ENCODE measurements around the gene NPIPB8.
"Not testable (repeated sequence)": the region's sequence is repeated elsewhere in the genome, so short reads cannot be mapped to it uniquely, and the experiment has no call there.

NPIPB8 gene

GRCh38 chr16:28600965-28601364 is 36.9 kb upstream of the NPIPB8 start:
- H2AFZ ChIP-seq (ENCODE audit: low read depth, low read length); H3K4me3 ChIP-seq (ENCODE audit: low read length); H3K27me3 ChIP-seq (ENCODE audit: insufficient read depth, low read length); H3K9me3 ChIP-seq (ENCODE audit: low read length); H3K36me3 ChIP-seq (ENCODE audit: insufficient read depth, low read length): not testable (repeated sequence)
- peaks cover 17% of the 10 kb centered on the region for H3K4me1 ChIP-seq (ENCODE audit: insufficient read depth, low read length)

GRCh38 chr16:28601589-28601988 is 36.3 kb upstream of the NPIPB8 start:
- not testable (repeated sequence) for H3K36me3 ChIP-seq (ENCODE audit: insufficient read depth, low read length)

GRCh38 chr16:28602062-28602461 is 35.8 kb upstream of the NPIPB8 start:
- not testable (repeated sequence) for H3K9me3 ChIP-seq (ENCODE audit: low read length); H3K4me3 ChIP-seq (ENCODE audit: low read length); H3K27me3 ChIP-seq (ENCODE audit: insufficient read depth, low read length); H2AFZ ChIP-seq (ENCODE audit: low read depth, low read length); H3K36me3 ChIP-seq (ENCODE audit: insufficient read depth, low read length)
- peaks cover 12% of the 10 kb centered on the region for H3K4me1 ChIP-seq (ENCODE audit: insufficient read depth, low read length)

More at GRCh38 chr16:28601589-28601988, 36.3 kb upstream of the NPIPB8 start:
- H3K4me1 ChIP-seq (ENCODE audit: insufficient read depth, low read length), result peaks cover 17% of the 10 kb centered on the region
- not testable (repeated sequence) for H2AFZ ChIP-seq (ENCODE audit: low read depth, low read length); H3K27me3 ChIP-seq (ENCODE audit: insufficient read depth, low read length); H3K9me3 ChIP-seq (ENCODE audit: low read length); H3K4me3 ChIP-seq (ENCODE audit: low read length)

GRCh38 chr16:28602529-28602928 is 35.3 kb upstream of the NPIPB8 start:
- Histone ChIP-seq H3K27me3 (ENCODE audit: insufficient read depth, low read length) (no peaks in the 10 kb centered on the region), H3K36me3 (ENCODE audit: insufficient read depth, low read length) (no peaks in the 10 kb centered on the region), H3K9me3 (ENCODE audit: low read length) (no peaks in the 10 kb centered on the region), H2AFZ (ENCODE audit: low read depth, low read length) (no peak overlapping the region), H3K4me1 (ENCODE audit: insufficient read depth, low read length) (peaks cover 7% of the 10 kb centered on the region), H3K4me3 (ENCODE audit: low read length) (no peak overlapping the region)

- no peaks in the 10 kb centered on the region for H3K36me3 ChIP-seq (ENCODE audit: insufficient read depth, low read length)
- H2AFZ ChIP-seq (ENCODE audit: low read depth, low read length), result no peak overlapping the region
Observed at GRCh38 chr16:28603381-28604185, 34.3 kb upstream of the NPIPB8 start.

GRCh38 chr16:28604186-28604565 is 33.7 kb upstream of the NPIPB8 start:
- Histone ChIP-seq H3K36me3 (ENCODE audit: insufficient read depth, low read length) (no peaks in the 10 kb centered on the region), H2AFZ (ENCODE audit: low read depth, low read length) (no peak overlapping the region), H3K27me3 (ENCODE audit: insufficient read depth, low read length) (no peaks in the 10 kb centered on the region), H3K4me3 (ENCODE audit: low read length) (no peak overlapping the region), H3K9me3 (ENCODE audit: low read length) (no peaks in the 10 kb centered on the region), H3K4me1 (ENCODE audit: insufficient read depth, low read length) (no peaks in the 10 kb centered on the region)

More at GRCh38 chr16:28603381-28604185, 34.3 kb upstream of the NPIPB8 start:
- H3K9me3 ChIP-seq (ENCODE audit: low read length), result no peaks in the 10 kb centered on the region
- no peaks in the 10 kb centered on the region for H3K27me3 ChIP-seq (ENCODE audit: insufficient read depth, low read length)
- H3K4me1 ChIP-seq (ENCODE audit: insufficient read depth, low read length), result no peaks in the 10 kb centered on the region
- H3K4me3 ChIP-seq (ENCODE audit: low read length), result no peak overlapping the region

GRCh38 chr16:28606291-28607115 is 31.4 kb upstream of the NPIPB8 start:
- no peak overlapping the region for H2AFZ ChIP-seq (ENCODE audit: low read depth, low read length)
- H3K4me3 ChIP-seq (ENCODE audit: low read length), result no peak overlapping the region
- no peaks in the 10 kb centered on the region for H3K36me3 ChIP-seq (ENCODE audit: insufficient read depth, low read length)
- H3K4me1 ChIP-seq (ENCODE audit: insufficient read depth, low read length), result no peaks in the 10 kb centered on the region
- H3K27me3 ChIP-seq (ENCODE audit: insufficient read depth, low read length), result no peaks in the 10 kb centered on the region
- H3K9me3 ChIP-seq (ENCODE audit: low read length), result no peaks in the 10 kb centered on the region

GRCh38 chr16:28607116-28607623 is 30.7 kb upstream of the NPIPB8 start:
- Histone ChIP-seq H3K4me3 (ENCODE audit: low read length) (no peak overlapping the region), H3K36me3 (ENCODE audit: insufficient read depth, low read length) (no peaks in the 10 kb centered on the region), H3K9me3 (ENCODE audit: low read length) (no peaks in the 10 kb centered on the region), H3K27me3 (ENCODE audit: insufficient read depth, low read length) (no peaks in the 10 kb centered on the region), H2AFZ (ENCODE audit: low read depth, low read length) (no peak overlapping the region), H3K4me1 (ENCODE audit: insufficient read depth, low read length) (no peaks in the 10 kb centered on the region)

- H2AFZ ChIP-seq (ENCODE audit: low read depth, low read length); H3K9me3 ChIP-seq (ENCODE audit: low read length); H3K36me3 ChIP-seq (ENCODE audit: insufficient read depth, low read length); H3K4me1 ChIP-seq (ENCODE audit: insufficient read depth, low read length); H3K27me3 ChIP-seq (ENCODE audit: insufficient read depth, low read length); H3K4me3 ChIP-seq (ENCODE audit: low read length): not testable (repeated sequence)
Observed at GRCh38 chr16:28607681-28608495, 30.0 kb upstream of the NPIPB8 start.

- H3K36me3 ChIP-seq (ENCODE audit: insufficient read depth, low read length); H2AFZ ChIP-seq (ENCODE audit: low read depth, low read length); H3K27me3 ChIP-seq (ENCODE audit: insufficient read depth, low read length); H3K9me3 ChIP-seq (ENCODE audit: low read length); H3K4me3 ChIP-seq (ENCODE audit: low read length); H3K4me1 ChIP-seq (ENCODE audit: insufficient read depth, low read length): not testable (repeated sequence)
Observed at GRCh38 chr16:28608496-28608808, 29.4 kb upstream of the NPIPB8 start.

GRCh38 chr16:28608867-28609596 is 28.8 kb upstream of the NPIPB8 start:
- H2AFZ ChIP-seq (ENCODE audit: low read depth, low read length); H3K36me3 ChIP-seq (ENCODE audit: insufficient read depth, low read length); H3K27me3 ChIP-seq (ENCODE audit: insufficient read depth, low read length); H3K9me3 ChIP-seq (ENCODE audit: low read length); H3K4me3 ChIP-seq (ENCODE audit: low read length); H3K4me1 ChIP-seq (ENCODE audit: insufficient read depth, low read length): not testable (repeated sequence)

GRCh38 chr16:28609631-28610594 is 28.0 kb upstream of the NPIPB8 start, which contains the start of gene SULT1A1:
TSS of gene SULT1A1 (minus strand) at chr16:28610044. CDS start at chr16:28608855, 1,189 bp downstream.
- H3K36me3 ChIP-seq (ENCODE audit: insufficient read depth, low read length), result no peaks in the 10 kb centered on the region
- H3K4me3 ChIP-seq (ENCODE audit: low read length), result no peak within 1 kb of the TSS
- H3K9me3 ChIP-seq (ENCODE audit: low read length), result no peaks in the 10 kb centered on the region

More at GRCh38 chr16:28609631-28610594, 28.0 kb upstream of the NPIPB8 start, which contains the start of gene SULT1A1:
- Histone ChIP-seq H2AFZ (ENCODE audit: low read depth, low read length) (no peak within 1 kb of the TSS), H3K27me3 (ENCODE audit: insufficient read depth, low read length) (no peaks in the 10 kb centered on the region), H3K4me1 (ENCODE audit: insufficient read depth, low read length) (no peaks in the 10 kb centered on the region)

All from neuron (in vitro differentiated cells).